ENCODE data around the gene RSPO4. TPM values are rescaled to one million over a fixed set of nuclear protein-coding genes. Genes with fewer than 3 reads are reported as not detected.

The RSPO4 gene
- polyA plus RNA-seq, 2 donors = 0.04 to 0.06 TPM

GRCh38 chr20:1012359-1013168 is 10.5 kb upstream of the RSPO4 start:
- H3K9me3 ChIP-seq (ENCODE audit: control insufficient read depth in 2 of 2, insufficient read depth in 1 of 2, low read depth in 1 of 2, low read length in 1 of 2) = no peaks in the 10 kb centered on the region
- H3K36me3 ChIP-seq (ENCODE audit: control insufficient read depth in 2 of 2, insufficient read depth in 2 of 2, low read length in 1 of 2) = no peaks in the 10 kb centered on the region
- H3K4me3 ChIP-seq (ENCODE audit: low read depth in 1 of 2, low read length in 2 of 2) = no peak overlapping the region
- WGBS, 2 donors = 64 to 69% methylated on average over 10 of the region's 10 CpGs
- no peaks in the 10 kb centered on the region for H3K27me3 ChIP-seq (ENCODE audit: control insufficient read depth in 1 of 2, insufficient read depth in 2 of 2, low read length in 2 of 2)
- no peak overlapping the region for H3K27ac ChIP-seq (ENCODE audit: low read depth in 2 of 2, low read length in 1 of 2)
- no peaks in the 10 kb centered on the region for H3K4me1 ChIP-seq (ENCODE audit: control insufficient read depth in 2 of 2, insufficient read depth in 2 of 2, low read length in 1 of 2)

GRCh38 chr20:1010659-1011058 is 8.5 kb upstream of the RSPO4 start:
- WGBS, 2 donors = 87 to 91% methylated on average over 6 of the region's 6 CpGs
- H3K36me3 ChIP-seq (ENCODE audit: control insufficient read depth in 2 of 2, insufficient read depth in 2 of 2, low read length in 1 of 2) = no peaks in the 10 kb centered on the region

DNA sequence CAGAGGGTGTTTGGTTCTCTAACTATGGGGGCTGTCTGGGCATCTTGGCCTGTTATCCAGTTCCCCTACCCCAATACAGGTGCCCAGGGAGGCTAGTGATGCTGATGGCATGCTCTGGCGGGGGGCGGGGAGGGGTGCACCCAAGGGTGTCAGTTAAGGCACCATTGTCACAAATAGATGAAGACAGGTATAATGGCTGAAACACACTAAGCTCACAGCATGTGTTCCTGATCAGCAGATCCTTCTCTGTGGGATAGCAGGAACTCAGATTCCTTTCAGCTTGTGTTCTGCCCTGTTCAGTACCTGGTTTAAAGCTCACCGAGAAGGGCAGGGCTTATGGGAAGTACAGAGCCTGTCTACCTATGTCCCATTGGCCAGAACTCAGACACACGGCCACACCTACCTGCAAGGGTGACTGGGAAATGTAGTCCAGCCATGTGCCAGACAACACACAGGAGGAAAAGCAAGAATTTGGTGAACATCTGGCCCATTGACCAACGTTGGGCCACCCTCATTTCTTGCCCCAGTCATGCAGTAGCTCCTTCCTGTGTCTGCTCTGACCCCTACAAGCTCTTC is 3.4 kb upstream of the RSPO4 start:
- H3K36me3 ChIP-seq (ENCODE audit: control insufficient read depth in 2 of 2, insufficient read depth in 2 of 2, low read length in 1 of 2) = no peaks in the 10 kb centered on the region
- 40 to 42% methylated on average over 5 of the region's 5 CpGs for WGBS, 2 donors
- H3K9me3 ChIP-seq (ENCODE audit: control insufficient read depth in 2 of 2, insufficient read depth in 1 of 2, low read depth in 1 of 2, low read length in 1 of 2) = no peaks in the 10 kb centered on the region
- peaks cover 0 to 7% of the 10 kb centered on the region in 2 donors for H3K4me1 ChIP-seq (ENCODE audit: control insufficient read depth in 2 of 2, insufficient read depth in 2 of 2, low read length in 1 of 2)
- H3K27ac ChIP-seq (ENCODE audit: low read depth in 2 of 2, low read length in 1 of 2) = no peak overlapping the region
- H3K27me3 ChIP-seq (ENCODE audit: control insufficient read depth in 1 of 2, insufficient read depth in 2 of 2, low read length in 2 of 2) = peaks cover 2 to 10% of the 10 kb centered on the region in 2 donors
- H3K4me3 ChIP-seq (ENCODE audit: low read depth in 1 of 2, low read length in 2 of 2) = no peak overlapping the region

More at GRCh38 chr20:1010659-1011058, 8.5 kb upstream of the RSPO4 start:
- no peak overlapping the region for H3K27ac ChIP-seq (ENCODE audit: low read depth in 2 of 2, low read length in 1 of 2)
- H3K4me1 ChIP-seq (ENCODE audit: control insufficient read depth in 2 of 2, insufficient read depth in 2 of 2, low read length in 1 of 2) = no peaks in the 10 kb centered on the region
- H3K9me3 ChIP-seq (ENCODE audit: control insufficient read depth in 2 of 2, insufficient read depth in 1 of 2, low read depth in 1 of 2, low read length in 1 of 2) = no peaks in the 10 kb centered on the region
- H3K4me3 ChIP-seq (ENCODE audit: low read depth in 1 of 2, low read length in 2 of 2) = no peak overlapping the region
- no peaks in the 10 kb centered on the region for H3K27me3 ChIP-seq (ENCODE audit: control insufficient read depth in 1 of 2, insufficient read depth in 2 of 2, low read length in 2 of 2)

DNA sequence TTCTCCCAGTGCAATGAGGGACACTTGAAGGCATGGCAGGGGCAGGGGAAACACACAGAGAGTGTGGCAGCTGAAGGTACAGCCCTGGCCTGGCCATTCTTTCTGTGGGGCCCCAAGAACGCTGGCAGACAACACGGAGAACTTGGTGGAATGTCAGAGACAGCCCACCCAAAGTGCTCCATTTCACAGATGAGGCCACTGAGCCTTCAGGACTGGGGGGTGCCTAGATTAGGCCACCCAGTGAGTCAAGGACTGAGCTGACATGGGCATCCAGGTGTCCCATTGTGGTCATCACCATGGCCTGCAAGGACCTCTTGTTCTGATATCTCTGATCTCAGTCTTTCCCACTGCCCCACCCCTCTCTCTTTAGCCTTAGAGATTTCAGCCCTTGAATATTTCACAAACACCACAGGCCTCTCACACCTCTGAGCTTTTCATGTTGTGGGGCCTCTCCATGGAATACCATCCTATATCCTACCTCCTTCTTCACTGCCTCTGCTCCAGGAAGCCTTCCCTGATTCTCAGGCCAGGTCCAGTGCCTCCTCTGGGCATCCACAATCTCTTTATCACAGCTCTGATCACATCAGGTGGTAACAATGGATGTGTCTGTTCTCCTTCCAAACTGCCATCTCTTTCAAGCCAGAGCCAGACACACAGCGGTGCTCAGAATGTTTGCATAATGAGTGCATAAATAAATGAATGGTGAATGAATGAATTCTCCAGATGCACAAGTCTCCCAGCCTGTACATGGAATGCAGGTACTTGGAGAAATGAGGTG is 2.0 kb upstream of the RSPO4 start:
- Histone ChIP-seq H3K36me3 (ENCODE audit: control insufficient read depth in 2 of 2, insufficient read depth in 2 of 2, low read length in 1 of 2) (no peaks in the 10 kb centered on the region), H3K4me1 (ENCODE audit: control insufficient read depth in 2 of 2, insufficient read depth in 2 of 2, low read length in 1 of 2) (peaks cover 0 to 7% of the 10 kb centered on the region in 2 donors), H3K9me3 (ENCODE audit: control insufficient read depth in 2 of 2, insufficient read depth in 1 of 2, low read depth in 1 of 2, low read length in 1 of 2) (no peaks in the 10 kb centered on the region), H3K27ac (ENCODE audit: low read depth in 2 of 2, low read length in 1 of 2) (no peak overlapping the region), H3K27me3 (ENCODE audit: control insufficient read depth in 1 of 2, insufficient read depth in 2 of 2, low read length in 2 of 2) (peaks cover 3 to 10% of the 10 kb centered on the region in 2 donors), H3K4me3 (ENCODE audit: low read depth in 1 of 2, low read length in 2 of 2) (no peak overlapping the region)
- WGBS, 2 donors = 73 to 75% methylated on average over 3 of the region's 3 CpGs

- 18 to 21% methylated on average over 12 of the region's 12 CpGs for WGBS, 2 donors
- H3K27me3 ChIP-seq (ENCODE audit: control insufficient read depth in 1 of 2, insufficient read depth in 2 of 2, low read length in 2 of 2) = peaks cover 3 to 10% of the 10 kb centered on the region in 2 donors
Measured at GRCh38 chr20:1002682-1003561, 811 bp upstream of the RSPO4 start.

GRCh38 chr20:1001116-1001515 is 995 bp downstream of the RSPO4 start:
- peaks cover 3 to 10% of the 10 kb centered on the region in 2 donors for H3K27me3 ChIP-seq (ENCODE audit: control insufficient read depth in 1 of 2, insufficient read depth in 2 of 2, low read length in 2 of 2)
- no peak overlapping the region for H3K27ac ChIP-seq (ENCODE audit: low read depth in 2 of 2, low read length in 1 of 2)
- H3K36me3 ChIP-seq (ENCODE audit: control insufficient read depth in 2 of 2, insufficient read depth in 2 of 2, low read length in 1 of 2) = no peaks in the 10 kb centered on the region
- peaks cover 0 to 7% of the 10 kb centered on the region in 2 donors for H3K4me1 ChIP-seq (ENCODE audit: control insufficient read depth in 2 of 2, insufficient read depth in 2 of 2, low read length in 1 of 2)
- no peak overlapping the region for H3K4me3 ChIP-seq (ENCODE audit: low read depth in 1 of 2, low read length in 2 of 2)
- WGBS, 2 donors = 80 to 87% methylated on average over 8 of the region's 8 CpGs
- H3K9me3 ChIP-seq (ENCODE audit: control insufficient read depth in 2 of 2, insufficient read depth in 1 of 2, low read depth in 1 of 2, low read length in 1 of 2) = no peaks in the 10 kb centered on the region

More at GRCh38 chr20:1002682-1003561, 811 bp upstream of the RSPO4 start:
- Histone ChIP-seq H3K4me3 (ENCODE audit: low read depth in 1 of 2, low read length in 2 of 2) (peak overlapping the region in 1 of 2 donors; percentile 45), H3K9me3 (ENCODE audit: control insufficient read depth in 2 of 2, insufficient read depth in 1 of 2, low read depth in 1 of 2, low read length in 1 of 2) (no peaks in the 10 kb centered on the region), H3K27ac (ENCODE audit: low read depth in 2 of 2, low read length in 1 of 2) (no peak overlapping the region), H3K36me3 (ENCODE audit: control insufficient read depth in 2 of 2, insufficient read depth in 2 of 2, low read length in 1 of 2) (no peaks in the 10 kb centered on the region), H3K4me1 (ENCODE audit: control insufficient read depth in 2 of 2, insufficient read depth in 2 of 2, low read length in 1 of 2) (peaks cover 0 to 7% of the 10 kb centered on the region in 2 donors)

GRCh38 chr20:998231-998830 is 3.8 kb downstream of the RSPO4 start:
- Histone ChIP-seq H3K4me3 (ENCODE audit: low read depth in 1 of 2, low read length in 2 of 2) (no peak overlapping the region), H3K27me3 (ENCODE audit: control insufficient read depth in 1 of 2, insufficient read depth in 2 of 2, low read length in 2 of 2) (peaks cover 3 to 10% of the 10 kb centered on the region in 2 donors), H3K36me3 (ENCODE audit: control insufficient read depth in 2 of 2, insufficient read depth in 2 of 2, low read length in 1 of 2) (no peaks in the 10 kb centered on the region), H3K27ac (ENCODE audit: low read depth in 2 of 2, low read length in 1 of 2) (no peak overlapping the region), H3K9me3 (ENCODE audit: control insufficient read depth in 2 of 2, insufficient read depth in 1 of 2, low read depth in 1 of 2, low read length in 1 of 2) (no peaks in the 10 kb centered on the region), H3K4me1 (ENCODE audit: control insufficient read depth in 2 of 2, insufficient read depth in 2 of 2, low read length in 1 of 2) (peaks cover 0 to 7% of the 10 kb centered on the region in 2 donors)
- WGBS, 2 donors = 67% methylated on average over 6 of the region's 6 CpGs

DNA sequence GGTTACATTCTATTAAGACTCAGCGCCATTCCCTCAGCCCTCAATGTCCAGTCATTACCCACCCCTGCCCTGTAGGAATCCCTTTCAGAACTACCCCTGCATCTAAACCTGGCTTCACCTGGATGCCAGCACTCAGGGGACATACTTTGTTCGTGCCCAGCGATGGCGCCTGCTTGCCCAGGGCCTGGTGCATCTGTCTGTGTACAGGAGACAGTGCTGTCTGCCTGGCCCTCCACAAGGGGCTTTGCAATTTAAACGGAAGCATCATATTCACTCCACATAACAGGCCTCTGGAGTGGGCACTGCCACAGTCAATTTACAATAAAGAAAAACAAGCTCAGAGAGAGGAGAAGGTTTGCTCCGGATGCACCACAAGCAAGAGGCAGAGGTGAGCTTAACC is 4.6 kb downstream of the RSPO4 start:
- WGBS, 2 donors = 85 to 89% methylated on average over 6 of the region's 6 CpGs
- Histone ChIP-seq H3K27me3 (ENCODE audit: control insufficient read depth in 1 of 2, insufficient read depth in 2 of 2, low read length in 2 of 2) (peaks cover 3 to 10% of the 10 kb centered on the region in 2 donors), H3K4me3 (ENCODE audit: low read depth in 1 of 2, low read length in 2 of 2) (no peak overlapping the region), H3K9me3 (ENCODE audit: control insufficient read depth in 2 of 2, insufficient read depth in 1 of 2, low read depth in 1 of 2, low read length in 1 of 2) (no peaks in the 10 kb centered on the region), H3K27ac (ENCODE audit: low read depth in 2 of 2, low read length in 1 of 2) (no peak overlapping the region), H3K4me1 (ENCODE audit: control insufficient read depth in 2 of 2, insufficient read depth in 2 of 2, low read length in 1 of 2) (peaks cover 0 to 7% of the 10 kb centered on the region in 2 donors), H3K36me3 (ENCODE audit: control insufficient read depth in 2 of 2, insufficient read depth in 2 of 2, low read length in 1 of 2) (no peaks in the 10 kb centered on the region)
